Muscle of leg (tissue), 11 donors: ENCODE results near the gene PSMD4. TPM values are rescaled to one million over a fixed set of nuclear protein-coding genes. Genes with fewer than 3 reads are reported as not detected.

Experiments used
- DNase-seq: peaks from one replicate; pipeline ENCODE4 v3.0.0; 2013
- H3K27ac ChIP-seq: one replicate; pipeline ENCODE4 v1.5.1; 2013; ENCODE audit warnings: mild to moderate bottlenecking, low read length, control low read depth
- H3K27me3 ChIP-seq: one replicate; pipeline ENCODE4 v1.6.1; 2013; ENCODE audit warnings: low read length; ENCODE audit not compliant: control insufficient read depth, insufficient read depth
- H3K36me3 ChIP-seq: one replicate; pipeline ENCODE4 v1.6.1; 2013; ENCODE audit warnings: low read length; ENCODE audit not compliant: control insufficient read depth, insufficient read depth
- H3K4me1 ChIP-seq: one replicate; pipeline ENCODE4 v1.6.1; 2013; ENCODE audit warnings: low read length; ENCODE audit not compliant: control insufficient read depth, insufficient read depth
- H3K4me3 ChIP-seq: one replicate; pipeline ENCODE4 v1.5.1; 2013; ENCODE audit warnings: low read length, control low read depth
- H3K9me3 ChIP-seq: replicated peaks from 2 replicates; pipeline ENCODE4 v1.6.1; 2013; ENCODE audit warnings: low read depth, low read length; ENCODE audit not compliant: control insufficient read depth
- WGBS: methylation state at CpG from one replicate; pipeline ENCODE4 v1.1.5; 2013; ENCODE audit warnings: missing lambda C conversion rate; ENCODE audit not compliant: insufficient coverage; 5-methylcytosine and 5-hydroxymethylcytosine counted together
- polyA plus RNA-seq, 8 donors: library from polyadenylated mRNA; unstranded; fragments of 120-200 nt; gene quantifications; one replicate each; pipeline versions ENCODE4 v1.2.1 to v1.2.3, GENCODE V29; 2013; ENCODE audit warnings: inconsistent platforms in 1 of 8, low replicate concordance in 1 of 8; ENCODE audit not compliant: insufficient read length in 8 of 8, insufficient read depth in 1 of 8
- total RNA-seq: library from RNA; stranded (reverse); fragments of 120-200 nt; gene quantifications from one replicate; pipeline ENCODE4 v1.2.4, GENCODE V29; 2013

The PSMD4 gene
- total and polyA plus RNA-seq, 9 donors: 122 to 183 (median 128) TPM

DNA sequence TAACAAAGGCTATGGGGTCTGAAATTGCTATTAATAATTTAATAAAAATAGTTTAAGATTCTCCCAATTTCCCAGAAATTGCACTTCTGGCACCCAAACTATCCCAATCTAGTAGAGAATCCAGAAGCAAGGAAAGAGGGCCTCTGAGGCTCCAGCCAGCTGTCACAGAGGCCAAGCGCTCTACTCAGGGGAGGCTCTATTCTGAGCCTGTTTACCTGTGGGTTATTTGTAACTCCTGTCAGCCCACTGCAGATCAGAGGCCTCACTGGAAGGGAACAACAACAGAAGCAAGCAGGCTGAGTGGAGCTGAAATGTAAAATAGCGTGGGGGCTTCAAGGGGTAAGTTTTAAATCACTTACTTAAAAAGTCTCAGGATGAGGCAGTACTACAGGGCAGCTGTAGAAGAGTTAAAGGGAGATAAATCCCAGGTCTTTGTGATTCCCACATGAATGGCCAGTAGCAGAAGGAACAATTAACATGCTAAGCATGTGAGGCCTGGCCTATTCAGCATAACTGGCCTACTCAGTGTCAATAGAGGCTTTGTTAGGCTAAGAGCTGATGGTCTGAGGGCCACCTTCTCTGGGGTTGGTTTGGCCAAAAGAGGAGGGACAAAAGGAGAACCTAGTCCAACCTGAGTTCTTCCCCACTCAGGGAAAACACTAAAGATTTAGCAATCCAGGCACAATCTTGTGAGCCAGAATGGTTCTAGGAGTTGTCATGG lies 40.4 kb downstream of the PSMD4 start:
- WGBS: 83% methylated on average over 1 of the region's 2 CpGs
- Histone ChIP-seq H3K36me3 (peaks cover 94% of the 10 kb centered on the region), H3K27ac (no peak overlapping the region), H3K9me3 (no peaks in the 10 kb centered on the region), H3K27me3 (no peaks in the 10 kb centered on the region), H3K4me3 (no peak overlapping the region), H3K4me1 (peaks cover 14% of the 10 kb centered on the region)
- no peak for DNase-seq

DNA sequence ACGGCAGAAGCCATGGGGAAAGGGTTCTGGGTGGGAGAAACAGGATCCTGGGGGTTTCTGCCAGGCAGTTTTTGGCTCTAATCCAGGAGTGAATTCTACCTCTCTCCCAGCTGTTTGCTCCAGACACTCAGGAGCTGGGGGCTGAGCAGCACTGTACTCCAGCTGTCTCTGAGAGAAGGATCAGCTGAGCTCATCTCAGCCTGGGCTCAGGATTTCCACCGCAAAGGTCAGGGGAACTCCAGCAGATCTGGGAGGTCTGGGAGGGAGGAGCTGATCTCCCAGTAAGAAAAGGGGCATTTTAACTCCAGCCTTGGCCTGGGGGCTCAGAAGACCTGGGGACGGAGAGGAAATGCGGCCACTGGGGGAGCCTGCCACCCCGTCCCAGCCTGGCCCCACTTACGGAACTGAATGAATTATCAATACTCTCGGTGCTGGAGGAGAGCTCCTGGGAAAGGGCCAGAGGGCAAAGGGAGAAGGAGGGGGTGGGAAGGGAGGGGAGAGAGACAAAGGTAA lies 55.3 kb downstream of the PSMD4 start:
- H3K27ac ChIP-seq: peak overlapping the region; percentile 85
- no peaks in the 10 kb centered on the region for H3K9me3 ChIP-seq
- no peaks in the 10 kb centered on the region for H3K27me3 ChIP-seq
- peak; percentile 82 for DNase-seq
- peaks cover 83% of the 10 kb centered on the region for H3K36me3 ChIP-seq
- peaks cover 44% of the 10 kb centered on the region for H3K4me1 ChIP-seq
- WGBS: 20% methylated on average over 1 of the region's 7 CpGs
- no peak overlapping the region for H3K4me3 ChIP-seq

DNA sequence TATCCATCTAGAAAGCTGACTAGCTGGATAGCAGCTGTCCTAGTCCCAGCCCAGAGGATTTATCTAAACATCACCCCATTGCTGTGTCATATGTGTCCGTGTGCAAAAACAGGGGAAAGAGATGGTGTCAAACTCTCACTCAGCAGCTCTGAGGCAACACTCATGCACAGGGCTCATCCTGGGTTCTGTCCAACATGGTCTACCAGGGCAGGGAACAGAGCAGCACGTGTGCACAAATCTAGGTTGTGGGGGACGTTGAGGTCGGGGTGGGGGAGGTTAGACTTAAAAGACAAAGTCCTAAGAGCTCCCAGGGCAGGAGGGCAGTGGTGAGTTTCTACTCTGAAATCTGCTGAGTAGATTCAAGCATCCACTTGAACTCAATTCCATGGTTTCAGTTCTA lies 56.5 kb downstream of the PSMD4 start:
- Histone ChIP-seq H3K4me3 (no peak overlapping the region), H3K4me1 (peaks cover 44% of the 10 kb centered on the region), H3K9me3 (no peaks in the 10 kb centered on the region), H3K36me3 (peaks cover 78% of the 10 kb centered on the region), H3K27me3 (no peaks in the 10 kb centered on the region), H3K27ac (no peak overlapping the region)
- DNase-seq: no peak
- 0% methylated on average over 1 of the region's 4 CpGs for WGBS

DNA sequence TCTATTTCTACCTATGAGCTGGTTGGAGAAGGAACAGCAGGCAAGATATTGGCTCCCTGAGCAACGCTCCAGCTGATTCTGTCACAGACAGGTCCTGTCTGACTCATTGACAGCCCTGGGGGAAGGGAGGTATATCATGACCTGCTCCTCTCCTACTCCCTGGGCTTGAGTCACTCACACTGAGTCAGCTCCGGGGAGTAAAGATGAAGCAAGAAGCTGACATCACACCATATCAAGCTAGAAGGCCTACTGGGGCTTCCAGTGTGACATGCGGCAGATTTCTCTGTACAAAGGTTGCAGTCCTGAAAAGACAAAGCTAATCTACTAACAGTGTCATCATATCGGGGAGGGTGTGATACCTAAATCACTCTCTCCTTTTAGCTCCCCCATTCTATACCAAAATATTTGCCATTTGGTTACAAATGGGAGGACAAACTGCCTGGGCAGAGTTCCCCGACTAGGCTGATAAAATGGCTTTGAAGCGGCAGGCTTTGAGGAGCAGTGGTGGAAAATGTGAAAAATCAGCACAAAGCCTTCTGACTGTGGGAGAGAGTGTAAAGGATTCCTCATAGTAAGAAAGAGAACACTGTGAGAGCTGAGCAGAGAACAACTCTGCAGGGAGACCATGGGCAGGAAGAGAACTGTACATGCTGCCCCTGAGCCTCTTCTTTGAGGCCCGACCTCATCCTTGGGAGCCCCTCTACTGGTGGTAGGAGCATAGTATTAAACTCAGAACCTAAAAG lies 57.2 kb downstream of the PSMD4 start:
- Histone ChIP-seq H3K36me3 (peaks cover 78% of the 10 kb centered on the region), H3K4me3 (no peak overlapping the region)

DNA sequence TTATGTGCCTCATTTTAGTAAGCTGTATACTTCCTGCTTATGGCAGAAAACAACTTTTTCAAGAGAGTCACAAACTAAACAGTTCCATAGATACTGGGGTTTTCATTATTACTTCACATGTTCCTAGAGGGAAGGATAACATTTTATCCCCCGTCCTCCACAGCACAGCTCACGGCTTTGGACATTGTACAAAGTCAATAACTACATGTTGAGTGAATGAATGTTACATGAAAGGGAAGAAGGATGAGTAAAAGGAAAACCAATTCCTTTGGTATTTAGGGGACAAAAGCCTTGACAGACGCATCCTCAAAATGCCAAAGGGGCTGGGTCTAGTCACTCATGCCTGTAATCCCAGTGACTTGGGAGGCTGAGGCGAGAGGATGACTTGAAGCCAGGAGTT lies 57.9 kb downstream of the PSMD4 start:
- DNase-seq: no peak
- no peak overlapping the region for H3K27ac ChIP-seq
- peaks cover 78% of the 10 kb centered on the region for H3K36me3 ChIP-seq
- H3K27me3 ChIP-seq: no peaks in the 10 kb centered on the region
- no peak overlapping the region for H3K4me3 ChIP-seq
- peaks cover 44% of the 10 kb centered on the region for H3K4me1 ChIP-seq
- no peaks in the 10 kb centered on the region for H3K9me3 ChIP-seq
- 100% methylated on average over 1 of the region's 4 CpGs for WGBS

More for the DNA sequence above, 57.2 kb downstream of the PSMD4 start:
- Histone ChIP-seq H3K9me3 (no peaks in the 10 kb centered on the region), H3K27me3 (no peaks in the 10 kb centered on the region), H3K27ac (no peak overlapping the region), H3K4me1 (peaks cover 44% of the 10 kb centered on the region)
- WGBS: 85% methylated on average over 3 of the region's 7 CpGs
- no peak for DNase-seq

DNA sequence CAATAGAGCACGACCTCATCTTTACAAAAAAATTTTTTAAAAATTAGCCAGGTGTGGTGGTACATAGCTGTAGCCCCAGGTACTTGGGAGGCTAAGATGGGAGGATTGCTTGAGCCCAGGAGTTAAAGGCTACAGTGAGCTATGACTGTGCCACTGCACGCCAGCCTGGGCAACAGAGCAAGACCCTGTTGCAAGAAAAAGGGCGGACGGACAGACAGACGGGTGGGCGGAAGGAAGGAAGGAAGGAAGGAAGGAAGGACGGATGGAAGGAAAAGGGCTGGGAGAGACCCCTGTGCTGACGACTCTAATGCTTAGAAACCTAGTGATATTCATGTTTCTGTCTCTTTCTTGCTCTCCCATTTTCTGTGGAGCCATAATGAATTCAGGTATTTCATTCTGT lies 58.3 kb downstream of the PSMD4 start:
- Histone ChIP-seq H3K27me3 (no peaks in the 10 kb centered on the region), H3K4me3 (no peak overlapping the region), H3K4me1 (peaks cover 44% of the 10 kb centered on the region), H3K27ac (no peak overlapping the region), H3K36me3 (peaks cover 78% of the 10 kb centered on the region), H3K9me3 (no peaks in the 10 kb centered on the region)
- 84% methylated on average over 6 of the region's 8 CpGs for WGBS
- no peak for DNase-seq

DNA sequence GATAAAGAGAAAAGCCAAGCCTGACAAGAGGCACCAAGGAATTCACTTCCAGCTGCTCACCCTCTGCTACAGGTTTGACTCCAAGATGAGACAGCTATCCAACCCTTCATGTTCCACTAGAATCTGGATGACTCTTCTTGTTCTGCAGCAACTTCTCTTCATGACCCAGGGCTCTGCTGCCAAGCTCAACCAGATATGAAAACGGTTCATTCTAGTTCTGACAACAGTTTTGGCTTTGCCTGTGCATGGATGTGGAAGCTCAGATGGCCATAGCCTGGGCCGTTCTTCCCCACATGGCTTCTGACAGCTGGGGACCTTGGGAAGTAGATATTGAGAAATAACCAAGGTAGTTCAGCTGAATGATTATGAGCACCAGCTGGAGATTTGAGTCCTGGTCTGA lies 59.0 kb downstream of the PSMD4 start:
- Histone ChIP-seq H3K36me3 (peaks cover 72% of the 10 kb centered on the region), H3K27ac (no peak overlapping the region), H3K4me1 (peaks cover 44% of the 10 kb centered on the region), H3K27me3 (no peaks in the 10 kb centered on the region), H3K9me3 (no peaks in the 10 kb centered on the region), H3K4me3 (no peak overlapping the region)
- WGBS: 83% methylated on average over 1 of the region's 2 CpGs
- DNase-seq: no peak

DNA sequence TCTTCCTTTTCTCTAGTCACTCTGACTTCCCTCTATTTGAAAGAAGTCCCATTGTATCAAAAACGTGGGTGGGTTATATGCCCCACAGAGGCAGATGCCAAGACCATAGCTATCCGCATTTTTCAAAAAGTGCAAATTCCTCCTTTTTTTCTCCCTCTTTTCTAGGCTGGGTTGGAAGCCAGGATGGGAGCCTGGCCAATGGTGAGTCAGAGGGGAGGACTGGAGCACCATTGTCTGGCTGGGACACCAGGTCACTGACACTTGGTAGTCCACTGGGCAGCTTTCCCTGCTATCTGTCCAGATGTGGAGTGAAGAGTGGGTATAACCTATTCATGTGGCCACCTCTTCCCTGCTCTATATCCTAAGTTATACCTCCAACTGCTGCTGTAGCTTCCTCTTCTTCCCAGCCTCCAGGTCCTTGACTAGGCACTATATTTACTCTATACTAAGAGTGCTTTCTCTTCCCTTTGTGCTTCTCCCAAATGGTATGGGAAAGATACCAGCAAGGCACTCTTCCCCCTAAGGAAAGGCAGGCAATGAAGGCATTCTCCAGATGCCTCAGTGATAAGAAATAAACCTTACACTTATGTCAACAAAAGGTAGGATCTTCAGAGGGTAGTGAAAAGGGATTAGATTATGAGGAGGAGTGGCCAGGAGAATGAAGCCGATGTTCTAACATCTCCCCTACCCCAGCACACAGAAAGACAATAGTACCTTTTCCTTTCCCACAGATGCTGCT lies 59.8 kb downstream of the PSMD4 start:
- Histone ChIP-seq H3K9me3 (no peaks in the 10 kb centered on the region), H3K36me3 (peaks cover 74% of the 10 kb centered on the region), H3K4me1 (peaks cover 41% of the 10 kb centered on the region), H3K4me3 (no peak overlapping the region), H3K27me3 (no peaks in the 10 kb centered on the region), H3K27ac (peak overlapping the region; percentile 59)
- DNase-seq: peak; percentile 81
- no CpG with 5 or more reads among the region's 3 CpGs for WGBS

DNA sequence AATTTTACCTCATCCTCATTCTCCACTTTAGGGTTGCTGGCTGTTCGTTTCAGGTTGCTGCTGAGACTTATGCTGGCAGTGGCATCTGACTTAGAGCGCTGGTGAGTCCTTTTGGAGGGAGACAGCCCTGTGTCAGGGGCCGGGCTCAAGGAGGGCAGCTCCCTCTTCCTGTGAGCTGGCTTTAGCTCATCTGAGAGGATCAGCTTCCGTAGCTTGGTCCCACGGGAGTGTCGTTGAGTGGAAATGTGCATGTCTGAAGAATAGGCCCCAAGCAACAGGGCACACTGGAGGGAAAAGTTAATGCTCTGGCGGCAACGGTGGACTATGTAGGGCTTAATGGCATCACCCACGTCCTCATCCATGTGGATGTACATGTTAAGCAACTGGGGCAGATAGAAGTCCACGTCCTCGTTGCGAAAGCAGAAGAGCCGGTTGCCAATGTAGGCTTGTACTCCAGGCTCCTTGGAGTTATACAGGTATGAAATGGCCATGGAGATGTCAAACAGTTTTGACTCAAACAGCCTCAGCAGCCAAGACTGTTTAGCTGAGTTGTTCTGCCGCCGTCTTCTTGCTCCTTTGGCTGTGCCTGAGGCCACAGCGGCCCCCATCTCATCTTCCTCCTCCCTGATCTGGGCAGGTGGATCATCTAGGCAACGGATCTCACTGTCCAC lies 61.2 kb downstream of the PSMD4 start:
- Histone ChIP-seq H3K27me3 (no peaks in the 10 kb centered on the region), H3K9me3 (no peaks in the 10 kb centered on the region), H3K36me3 (peaks cover 75% of the 10 kb centered on the region), H3K4me1 (peaks cover 27% of the 10 kb centered on the region), H3K27ac (no peak overlapping the region), H3K4me3 (no peak overlapping the region)
- no peak for DNase-seq
- 87% methylated on average over 16 of the region's 17 CpGs for WGBS
